ENCODE results near the gene MED29. TPM values are rescaled to one million over a fixed set of nuclear protein-coding genes. Genes with fewer than 3 reads are reported as not detected.
A peak's percentile ranks its signal among the peaks of the same experiment; 100 is the strongest.

The MED29 gene
- total and polyA plus RNA-seq, 2 of the 4 experiments (the other 2 are of a cell fraction) = 17.6 to 28.8 TPM

DNA sequence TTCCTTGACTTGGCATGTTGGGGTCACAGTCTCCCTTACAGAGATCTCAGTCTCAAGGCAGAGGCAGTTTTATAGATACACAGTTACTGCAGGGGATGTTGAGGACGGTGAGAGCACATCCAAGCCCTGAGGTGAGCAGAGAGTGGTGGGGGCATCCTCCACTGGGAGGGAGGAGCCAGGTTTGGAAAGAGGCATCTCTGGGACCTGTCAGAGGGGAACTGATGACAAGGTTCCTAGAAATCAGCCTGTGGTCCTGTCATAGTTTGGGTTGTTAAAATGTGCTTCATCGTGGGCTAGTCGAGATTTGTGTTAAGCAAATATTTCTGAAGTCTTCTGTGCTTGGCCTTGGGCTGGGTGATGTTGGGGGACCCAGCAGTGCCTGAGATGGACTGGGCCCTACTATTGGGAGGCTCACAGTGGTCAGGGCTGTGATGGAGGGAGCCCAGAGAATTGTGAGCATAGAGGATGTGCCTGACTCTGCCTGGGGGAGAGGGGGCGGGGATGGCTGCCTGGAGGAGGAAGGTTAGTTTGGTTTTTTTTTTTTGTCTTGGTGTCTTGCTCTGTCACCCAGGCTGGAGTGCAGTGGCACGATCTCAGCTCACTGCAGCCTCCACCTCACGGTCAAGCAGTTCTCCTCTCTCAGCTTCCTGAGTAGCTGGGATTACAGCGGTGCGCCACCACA is 58.1 kb downstream of the MED29 start:
- peaks cover 30% of the 10 kb centered on the region for H3K36me3 ChIP-seq (ENCODE audit: control insufficient read depth, insufficient read depth, low read length)
- BruUV-seq (replicated peaks) = no TSS peak
- no peak overlapping the region for H3K4me2 ChIP-seq (ENCODE audit: low read depth, low read length)
- H3K9me1 ChIP-seq (ENCODE audit: insufficient read depth, low read length) = peaks cover 22% of the 10 kb centered on the region
- in situ Hi-C loops (cut with MboI; ENCODE audit: low sequenced_read_pairs) (loop anchor here (25.0 kb wide), 1 partner anchor 388 kb away; the partner anchor contains the start of genes DYRK1B and FBL), intact Hi-C loops (cut with micrococcal nuclease) (loop anchor here (10.0 kb wide), 1 partner anchor 396 kb away; the partner anchor contains the start of gene FBL), dilution Hi-C loops (cut with HindIII; ENCODE audit: low sequenced_read_pairs, unreplicated experiment) (no loop called here)
- H2BK20ac ChIP-seq (ENCODE audit: low read depth, low read length) = no peak overlapping the region
- ChIA-PET CTCF (no interaction called here), POLR2A (ENCODE audit: unreplicated experiment) (no interaction called here)
- DNase-seq (no peak), ATAC-seq (ENCODE audit: low read depth) (no peak)
- H2BK120ac ChIP-seq (ENCODE audit: low read depth, low read length) = no peak overlapping the region
- H3K27ac ChIP-seq (ENCODE audit: insufficient read depth, low read length) = no peak overlapping the region
- H3K79me1 ChIP-seq (ENCODE audit: low read depth in 1 of 2, low read length in 2 of 2) = peaks cover 22 to 82% of the 10 kb centered on the region in 2 experiments
- H2BK5ac ChIP-seq (ENCODE audit: low read depth, low read length, poor library complexity, severe bottlenecking) = no peak overlapping the region
- H3K14ac ChIP-seq (replicated peaks; ENCODE audit: low read depth, low read length) = 0 out of 2 replicates have a peak overlapping the region, but pooled peaks have one; percentile 25
- H4K91ac ChIP-seq (ENCODE audit: insufficient read depth, low read depth, low read length) = no peak overlapping the region
- no peak overlapping the region for H3K56ac ChIP-seq (ENCODE audit: extremely low read depth, insufficient read depth, low read length)
- no peak overlapping the region for H2AK5ac ChIP-seq (ENCODE audit: low read depth, low read length)
- H3K27me3 ChIP-seq (ENCODE audit: control insufficient read depth, insufficient read depth, low read length) = no peaks in the 10 kb centered on the region
- H2AFZ ChIP-seq (replicated peaks; ENCODE audit: low read length, poor library complexity) = no peak overlapping the region
- H4K20me1 ChIP-seq (ENCODE audit: insufficient read depth, low read length) = peaks cover 56% of the 10 kb centered on the region
- no peak overlapping the region for H4K8ac ChIP-seq (ENCODE audit: low read depth in 2 of 2, low read length in 2 of 2)
- no peak overlapping the region for H3K9ac ChIP-seq (ENCODE audit: low read depth, low read length)
- 100% methylated on average over 1 of the region's 8 CpGs; no CpG with 5 or more reads in 1 of the 2 experiments for WGBS, 2 experiments (ENCODE audit: extremely low coverage in 2 of 2, insufficient read length in 1 of 2)
- H4K5ac ChIP-seq (ENCODE audit: low read depth, low read length) = no peak overlapping the region
- H3K4me1 ChIP-seq (ENCODE audit: control insufficient read depth, insufficient read depth, low read length) = peaks cover 5% of the 10 kb centered on the region
- H3K23ac ChIP-seq (ENCODE audit: low read depth, low read length) = no peak overlapping the region
- H3K9me3 ChIP-seq (ENCODE audit: control insufficient read depth, insufficient read depth, low read length) = no peaks in the 10 kb centered on the region
- no peak overlapping the region for H3K18ac ChIP-seq (ENCODE audit: low read depth, low read length)
- TF ChIP-seq SMC3 (IDR thresholded peaks at IDR 0.05; ENCODE audit: low read depth, low read length) (no peak), CHD1 (IDR thresholded peaks at IDR 0.05; ENCODE audit: low read depth, low read length) (no peak), MAZ (IDR thresholded peaks at IDR 0.05; ENCODE audit: borderline replicate concordance, low read depth, low read length) (no peak), MAFK (IDR thresholded peaks at IDR 0.05; ENCODE audit: low read depth, low read length) (no peak), NFE2L2 (IDR thresholded peaks at IDR 0.05; ENCODE audit: low read depth, low read length) (no peak), FOS (IDR thresholded peaks at IDR 0.05; ENCODE audit: low read depth, low read length) (no peak), MXI1 (IDR thresholded peaks at IDR 0.05; ENCODE audit: borderline replicate concordance, low read depth, low read length) (no peak), CTCF (conservative IDR thresholded peaks at IDR 0.05; ENCODE audit: low read depth, low read length) (no peak), BHLHE40 (IDR thresholded peaks at IDR 0.05; ENCODE audit: low read depth, low read length) (no peak), RFX5 (IDR thresholded peaks at IDR 0.05; ENCODE audit: low read depth, low read length) (no peak), POLR2A (IDR thresholded peaks at IDR 0.05; ENCODE audit: low read depth, low read length) (no peak), CEBPB (IDR thresholded peaks at IDR 0.05; ENCODE audit: low read depth, low read length) (no peak), RAD21 (IDR thresholded peaks at IDR 0.05; ENCODE audit: low read length) (no peak), RCOR1 (IDR thresholded peaks at IDR 0.05; ENCODE audit: insufficient replicate concordance, low read length) (no peak)
- TF ChIP-seq, protein P1, sequence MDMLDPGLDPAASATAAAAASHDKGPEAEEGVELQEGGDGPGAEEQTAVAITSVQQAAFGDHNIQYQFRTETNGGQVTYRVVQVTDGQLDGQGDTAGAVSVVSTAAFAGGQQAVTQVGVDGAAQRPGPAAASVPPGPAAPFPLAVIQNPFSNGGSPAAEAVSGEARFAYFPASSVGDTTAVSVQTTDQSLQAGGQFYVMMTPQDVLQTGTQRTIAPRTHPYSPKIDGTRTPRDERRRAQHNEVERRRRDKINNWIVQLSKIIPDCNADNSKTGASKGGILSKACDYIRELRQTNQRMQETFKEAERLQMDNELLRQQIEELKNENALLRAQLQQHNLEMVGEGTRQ (IDR thresholded peaks at IDR 0.05; ENCODE audit: low read depth, low read length) = no peak
- TF ChIP-seq, protein P2, sequence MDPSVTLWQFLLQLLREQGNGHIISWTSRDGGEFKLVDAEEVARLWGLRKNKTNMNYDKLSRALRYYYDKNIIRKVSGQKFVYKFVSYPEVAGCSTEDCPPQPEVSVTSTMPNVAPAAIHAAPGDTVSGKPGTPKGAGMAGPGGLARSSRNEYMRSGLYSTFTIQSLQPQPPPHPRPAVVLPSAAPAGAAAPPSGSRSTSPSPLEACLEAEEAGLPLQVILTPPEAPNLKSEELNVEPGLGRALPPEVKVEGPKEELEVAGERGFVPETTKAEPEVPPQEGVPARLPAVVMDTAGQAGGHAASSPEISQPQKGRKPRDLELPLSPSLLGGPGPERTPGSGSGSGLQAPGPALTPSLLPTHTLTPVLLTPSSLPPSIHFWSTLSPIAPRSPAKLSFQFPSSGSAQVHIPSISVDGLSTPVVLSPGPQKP (IDR thresholded peaks at IDR 0.05; ENCODE audit: borderline replicate concordance, low read depth, low read length) = no peak
- H2BK15ac ChIP-seq (ENCODE audit: low read depth, low read length) = no peak overlapping the region
- H2AK9ac ChIP-seq (replicated peaks; ENCODE audit: low read depth, low read length, poor library complexity) = no peak overlapping the region
- no peak overlapping the region for H3K4me3 ChIP-seq (ENCODE audit: insufficient read depth, low read depth, low read length)
- no peak overlapping the region for H3K4ac ChIP-seq (ENCODE audit: low read depth, low read length)
